NCI-H774 (cell line): ENCODE results near the gene RYR3.

Experiments used
- DNase-seq: peaks from one replicate; lab custom pipeline; 2025; lab: John Stamatoyannopoulos, UW

Gene RYR3

DNA sequence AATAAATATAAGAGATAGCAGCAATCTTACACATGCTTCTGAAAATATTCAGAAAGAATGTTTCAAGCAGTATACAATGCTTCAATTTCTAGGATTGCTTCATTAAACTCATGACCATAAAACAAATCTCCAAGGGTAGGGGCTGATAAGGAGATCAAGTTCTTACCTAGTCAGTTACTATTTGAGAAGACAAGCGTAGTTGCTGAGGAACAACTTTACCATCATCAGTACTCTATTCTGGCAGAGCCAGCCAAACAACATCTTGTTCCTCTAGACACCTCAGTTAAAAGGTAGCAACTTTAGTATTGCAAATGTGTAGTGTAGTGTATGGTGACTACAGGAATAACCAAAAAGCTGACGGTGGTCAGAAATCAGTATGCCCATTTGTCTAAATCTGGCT, 572.2 kb downstream of the RYR3 start:
- no peak for DNase-seq

DNA sequence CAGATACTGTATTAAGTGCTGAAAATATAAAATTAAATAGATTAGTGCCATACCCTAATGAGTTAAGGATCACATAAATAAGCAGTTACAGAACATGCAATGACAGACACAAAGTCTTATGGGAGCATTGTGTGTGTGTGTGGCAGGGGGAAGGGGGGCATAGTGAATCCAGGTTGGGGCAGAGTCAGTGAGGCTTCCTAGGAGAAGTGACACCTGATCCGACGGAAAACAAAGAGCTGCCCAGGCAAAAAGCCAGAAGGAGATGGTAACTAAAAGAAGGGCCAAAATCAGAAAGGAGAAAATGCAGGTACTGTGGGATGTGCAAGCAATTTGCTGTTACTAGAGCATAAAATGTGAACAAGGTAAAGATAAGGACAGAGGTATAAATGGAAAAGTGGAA, 577.4 kb downstream of the RYR3 start:
- DNase-seq: no peak

DNA sequence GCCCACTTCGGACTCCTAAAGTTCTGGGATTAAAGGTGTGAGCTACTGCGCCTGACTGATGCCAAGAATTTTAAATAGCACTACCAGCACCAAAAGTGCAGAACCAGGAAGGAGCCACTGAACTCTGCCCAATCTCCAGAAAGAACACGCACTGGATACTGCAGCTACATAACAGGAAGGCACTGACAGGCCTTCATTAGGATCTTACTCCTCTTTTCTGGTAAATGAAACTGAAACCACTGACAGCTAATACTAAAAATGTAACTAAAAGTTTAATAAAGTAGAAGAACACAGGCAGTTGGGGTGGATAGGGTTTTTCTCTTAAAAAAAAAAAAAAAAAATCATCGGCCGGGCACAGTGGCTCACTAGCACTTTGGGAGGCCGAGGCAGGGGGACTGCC, 583.4 kb downstream of the RYR3 start:
- DNase-seq: no peak

DNA sequence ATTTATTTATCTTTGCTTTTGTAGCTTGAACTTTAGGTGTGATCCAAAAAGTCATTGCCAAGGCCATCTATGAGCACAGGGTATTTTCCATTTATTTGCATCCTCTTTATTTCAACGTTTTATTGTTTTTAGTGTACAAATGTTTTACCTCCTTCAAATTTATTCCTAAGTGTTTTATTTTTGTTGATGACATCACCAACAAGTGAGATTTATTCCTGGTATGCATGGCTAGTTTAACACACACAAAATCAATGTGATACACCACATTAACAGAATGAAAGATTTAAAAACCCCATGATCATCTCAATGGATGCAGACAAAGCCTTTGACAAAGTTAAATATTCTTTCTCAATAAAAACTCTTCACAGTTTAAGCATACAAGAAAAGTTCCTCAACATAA, 591.3 kb downstream of the RYR3 start:
- no peak for DNase-seq

DNA sequence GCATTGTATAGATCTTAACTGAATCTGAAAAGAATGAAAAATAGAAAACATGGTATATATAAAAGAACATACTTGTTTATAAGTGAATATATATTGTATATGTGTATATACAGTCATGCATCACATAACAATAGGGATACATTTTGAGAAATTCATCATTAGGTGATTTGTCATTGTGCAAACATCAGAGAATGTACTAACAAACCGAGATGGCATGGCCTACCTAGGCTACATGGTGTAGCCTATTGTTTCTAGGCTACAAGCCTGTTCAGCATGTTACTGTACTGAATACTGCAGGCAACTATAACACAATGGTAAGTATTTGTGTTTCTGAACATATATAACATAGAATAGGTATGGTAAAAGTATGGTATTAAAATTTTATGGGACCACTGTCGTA, 592.9 kb downstream of the RYR3 start:
- DNase-seq: no peak

DNA sequence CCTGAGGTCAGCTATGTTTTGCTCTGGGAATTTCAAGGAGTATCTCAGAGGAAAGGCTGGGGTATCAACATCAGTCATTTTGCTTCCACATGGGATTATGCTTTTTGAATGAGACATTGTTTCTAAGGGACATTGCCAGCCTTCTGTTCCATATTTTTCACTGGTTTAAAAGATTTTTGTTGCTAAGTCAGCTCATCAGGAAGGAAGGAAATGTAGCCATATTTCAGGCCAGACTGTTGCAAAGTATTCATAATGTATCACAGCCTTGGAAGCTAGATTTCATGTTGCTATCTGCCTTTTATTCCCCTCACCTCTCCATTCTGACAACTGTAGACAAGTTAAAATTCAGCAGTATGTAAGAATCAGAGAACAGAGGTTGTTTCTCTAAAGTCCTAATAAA, 596.6 kb downstream of the RYR3 start:
- DNase-seq: no peak

DNA sequence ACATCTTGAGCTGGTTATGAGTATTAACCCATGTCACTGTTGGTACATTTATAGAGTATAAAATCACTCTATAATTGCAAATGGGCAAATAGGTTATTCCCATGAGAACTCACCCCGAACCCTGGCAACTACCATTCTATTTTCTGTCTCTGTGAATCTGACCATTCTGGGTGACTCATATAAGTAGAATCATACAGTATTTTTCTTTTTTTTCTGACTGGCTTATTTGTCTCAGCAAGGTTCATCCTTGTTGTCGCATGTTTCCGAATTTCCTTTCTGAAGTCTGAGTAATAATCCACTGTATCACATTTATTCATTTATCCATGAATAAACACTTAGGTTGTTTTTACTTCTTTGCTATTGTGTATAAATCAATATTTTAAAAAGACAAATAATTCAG, 597.6 kb downstream of the RYR3 start:
- no peak for DNase-seq

DNA sequence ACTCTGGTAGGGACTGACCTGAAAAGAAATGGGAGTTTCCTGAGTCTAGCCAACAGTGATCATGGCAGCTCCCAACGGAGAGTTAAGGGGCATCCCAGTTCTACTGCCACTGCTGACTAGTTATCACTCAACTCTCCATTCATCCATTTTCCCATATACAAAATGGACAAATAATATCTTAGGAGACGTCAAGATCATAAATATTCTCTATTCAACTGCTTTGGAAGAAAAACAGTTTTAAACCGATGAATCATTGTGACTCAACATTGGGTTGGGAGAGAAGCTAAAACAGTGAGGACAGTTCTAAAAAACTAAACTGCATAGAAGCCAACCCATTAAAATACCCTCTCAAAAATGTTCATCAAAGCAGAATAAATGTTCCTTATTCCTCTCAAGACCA, 600.0 kb downstream of the RYR3 start:
- DNase-seq: no peak

DNA sequence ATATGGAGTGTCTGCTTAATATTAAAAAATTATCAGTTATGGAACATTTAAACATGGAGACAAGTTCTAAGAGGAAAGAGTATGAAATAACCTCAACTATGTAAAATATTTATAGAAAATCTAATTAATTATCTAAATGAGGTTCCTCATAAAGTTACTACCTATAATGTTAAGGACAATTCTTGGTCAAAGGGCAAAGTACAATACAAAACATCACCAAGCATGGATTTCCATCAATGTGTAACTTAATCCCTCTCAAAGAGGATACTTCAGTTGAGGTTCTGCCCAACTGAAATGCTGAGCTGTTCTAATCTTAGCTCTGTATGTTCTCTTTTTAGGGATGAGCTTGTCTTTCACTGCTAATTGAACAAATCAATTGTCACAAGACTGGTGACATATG, 601.6 kb downstream of the RYR3 start:
- no peak for DNase-seq

DNA sequence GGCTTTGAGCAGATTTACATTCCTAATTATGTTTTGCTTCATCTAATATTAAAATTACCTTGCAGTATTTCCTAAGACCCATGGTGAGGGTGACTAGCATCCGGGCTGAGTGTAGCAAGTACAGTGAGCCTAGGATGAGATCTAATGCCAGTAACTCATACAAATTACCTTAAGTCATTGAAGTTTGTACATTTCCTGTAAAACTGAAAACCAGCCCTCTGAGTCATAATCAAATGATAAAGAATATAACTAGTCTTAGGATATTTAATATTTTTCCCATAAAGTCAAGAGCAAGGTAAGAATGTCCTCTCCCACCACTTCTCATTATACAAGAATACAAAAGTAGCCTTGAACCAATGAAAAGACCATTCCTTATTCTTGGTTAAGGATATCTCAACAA, 602.7 kb downstream of the RYR3 start:
- no peak for DNase-seq
